GOT3 (cell line): ENCODE measurements around the gene MAPK10.
"Not testable (repeated sequence)": the region's sequence is repeated elsewhere in the genome, so short reads cannot be mapped to it uniquely, and the experiment has no call there.

ENCODE experiments used
- DNase-seq: peaks from one replicate; lab custom pipeline; 2025; ENCODE audit warnings: mixed read lengths; lab: John Stamatoyannopoulos, UW

The MAPK10 gene

DNA sequence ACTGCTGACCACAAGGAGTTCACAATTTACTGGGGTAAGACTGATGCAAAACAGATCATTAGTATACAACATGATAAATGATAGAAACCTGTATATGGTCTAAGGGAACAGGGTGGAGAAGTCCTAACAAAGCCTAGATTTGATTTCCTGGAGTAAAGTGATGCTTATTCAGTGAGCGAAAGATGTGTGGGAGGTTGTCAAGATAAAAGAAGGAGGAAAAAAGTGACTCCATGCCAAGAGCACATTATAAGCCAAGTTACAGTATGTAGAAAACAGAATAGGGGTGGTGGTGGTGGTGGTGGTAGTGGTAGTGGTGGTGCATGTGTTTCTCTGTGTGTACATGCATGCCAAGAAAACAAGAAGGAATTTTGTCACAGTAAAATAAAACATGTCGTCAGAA is 325.2 kb downstream of the MAPK10 start:
- no peak for DNase-seq

DNA sequence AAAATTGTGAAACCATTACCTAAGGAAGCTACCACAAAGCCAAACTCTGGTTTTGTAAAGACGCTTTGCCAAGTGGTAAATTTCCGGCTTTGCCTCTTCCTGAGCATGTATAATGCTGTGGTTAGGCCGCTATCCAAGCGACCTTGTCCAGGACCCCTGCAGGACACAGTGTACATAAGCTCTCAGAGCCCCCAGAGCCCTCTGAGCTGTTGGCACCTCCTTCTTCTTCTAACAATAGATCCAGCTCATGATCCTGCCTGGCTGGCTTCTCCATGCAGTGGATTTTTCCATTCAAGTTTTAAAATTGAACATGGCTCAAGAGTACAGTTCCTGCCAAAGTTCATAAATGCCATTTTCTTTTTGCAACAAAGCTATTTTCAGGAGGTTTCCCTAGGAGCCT is 326.7 kb downstream of the MAPK10 start:
- no peak for DNase-seq

GRCh38 chr4:86032476-86033022 is 327.3 kb downstream of the MAPK10 start:
- DNase-seq, result peak; percentile 7

- DNase-seq, result no peak
Observed at GRCh38 chr4:86031927-86032326, 327.9 kb downstream of the MAPK10 start.

- DNase-seq, result no peak
Observed at GRCh38 chr4:86026720-86027119, 333.1 kb downstream of the MAPK10 start.

DNA sequence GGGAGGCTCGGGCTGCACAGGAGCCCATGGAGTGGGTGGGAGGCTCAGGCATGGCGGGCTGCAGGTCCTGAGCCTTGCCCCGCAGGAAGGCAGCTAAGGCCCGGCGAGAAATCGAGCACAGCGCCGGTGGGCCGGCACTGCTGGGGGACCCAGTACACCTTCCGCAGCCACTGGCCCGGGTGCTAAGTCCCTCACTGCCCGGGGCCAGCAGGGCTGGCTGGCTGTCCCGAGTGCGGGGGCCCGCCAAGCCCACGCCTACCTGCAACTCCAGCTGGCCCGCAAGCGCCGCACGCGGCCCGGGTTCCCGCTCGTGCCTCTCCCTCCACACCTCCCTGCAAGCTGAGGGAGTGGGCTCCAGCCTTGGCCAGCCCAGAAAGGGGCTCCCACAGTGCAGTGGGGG is 338.2 kb downstream of the MAPK10 start:
- DNase-seq, result not testable (repeated sequence)

DNA sequence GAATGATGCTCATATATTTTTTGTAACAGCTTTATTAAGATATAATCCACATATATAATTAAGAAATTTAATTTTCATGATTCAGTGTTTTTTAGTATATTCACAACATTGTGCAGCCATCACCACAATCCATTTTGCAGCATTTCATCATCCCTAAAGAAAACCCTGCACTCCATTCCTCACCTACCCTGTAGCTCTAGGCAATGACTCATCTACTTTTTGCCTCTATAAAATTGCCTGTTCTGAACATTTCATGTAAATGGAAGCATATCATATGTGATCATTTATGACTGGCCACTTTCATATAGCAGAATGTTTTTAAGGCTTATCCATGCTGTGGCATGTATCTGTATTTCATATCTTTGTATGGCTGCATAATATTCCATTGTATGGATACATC is 339.9 kb downstream of the MAPK10 start:
- no peak for DNase-seq

GRCh38 chr4:86019362-86019761 is 340.5 kb downstream of the MAPK10 start:
- no peak for DNase-seq

DNA sequence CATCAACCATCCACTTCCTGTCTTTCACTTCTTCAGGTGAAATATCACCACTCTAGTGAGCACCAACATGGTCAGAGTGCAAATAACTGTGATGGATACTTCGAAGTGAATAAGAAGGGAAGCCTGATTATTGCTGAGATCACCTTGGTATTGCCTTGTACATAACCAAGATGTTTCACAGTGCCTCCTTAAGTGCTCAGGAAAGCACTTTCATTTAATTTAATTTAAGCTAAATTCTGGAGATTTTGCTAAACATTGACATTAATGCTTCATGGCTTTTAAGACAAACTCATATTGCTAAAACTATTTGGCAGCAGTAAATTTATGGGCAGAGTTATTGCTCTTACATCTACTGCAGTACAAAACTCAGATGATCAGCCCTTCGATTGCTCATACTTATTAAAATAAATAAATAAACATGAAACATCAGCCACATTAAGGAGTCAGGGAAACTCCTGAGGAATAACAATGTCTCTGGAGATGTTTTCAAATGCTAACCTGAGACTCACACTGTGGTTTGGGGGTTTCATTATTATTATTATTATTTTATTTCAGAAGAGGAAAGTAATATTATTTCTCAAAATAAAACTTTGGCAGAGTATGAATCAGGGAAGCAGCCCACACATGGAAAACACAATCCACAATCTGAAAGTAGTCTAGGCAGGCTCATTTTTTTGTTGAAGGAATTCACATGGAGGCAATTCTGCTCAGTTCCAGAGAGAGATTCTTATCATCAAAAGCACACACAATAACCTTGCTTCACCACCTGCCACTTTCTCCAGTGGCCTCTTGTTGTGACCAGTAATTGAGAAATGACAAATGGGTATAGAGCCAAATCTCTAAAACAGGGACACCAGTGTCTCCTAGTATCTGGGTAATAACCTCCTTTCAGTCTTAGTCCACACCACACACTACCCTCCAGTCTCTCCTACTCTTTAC is 344.2 kb downstream of the MAPK10 start:
- DNase-seq, result no peak

GRCh38 chr4:86014599-86014998 is 345.3 kb downstream of the MAPK10 start:
- no peak for DNase-seq

- DNase-seq, result no peak
Observed at GRCh38 chr4:86013621-86014020, 346.2 kb downstream of the MAPK10 start.

DNA sequence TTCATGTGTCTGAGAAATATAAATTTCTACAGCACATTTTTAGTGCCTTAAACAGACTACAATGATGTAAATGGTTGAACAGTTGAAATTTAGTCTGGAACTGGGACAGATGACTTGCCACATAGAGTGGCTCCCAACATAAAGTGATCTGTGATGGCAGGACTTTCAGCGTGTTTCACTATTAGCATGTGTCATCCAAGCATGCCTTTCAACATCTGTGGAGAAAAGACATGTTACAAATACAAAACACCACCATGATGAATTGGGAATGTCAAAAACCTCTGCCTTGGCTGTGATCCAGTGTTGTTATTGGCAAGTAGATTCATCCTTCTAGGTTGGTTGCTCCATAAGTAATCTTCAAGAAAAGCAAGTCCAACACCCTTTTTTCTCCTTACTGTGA is 348.7 kb downstream of the MAPK10 start:
- DNase-seq, result no peak

DNA sequence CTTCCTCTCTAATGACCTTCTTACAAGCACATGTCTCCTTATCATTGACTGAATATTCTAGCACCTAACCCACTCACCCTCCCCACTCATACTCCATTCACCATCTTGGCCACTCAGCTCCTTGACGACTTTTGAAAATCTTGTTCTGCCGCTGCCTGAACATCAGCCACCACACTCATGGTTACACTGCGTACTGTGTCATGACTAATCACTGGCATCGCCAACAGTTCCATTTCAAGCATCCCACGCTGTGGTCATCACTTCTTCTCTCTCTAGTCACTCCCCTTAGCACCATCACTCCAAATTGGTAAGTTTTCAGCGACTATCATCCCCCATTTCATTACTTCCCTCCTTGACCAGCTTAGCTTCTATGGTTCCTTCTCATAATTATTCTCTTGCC is 352.8 kb downstream of the MAPK10 start:
- no peak for DNase-seq

GRCh38 chr4:86006057-86006456 is 353.8 kb downstream of the MAPK10 start:
- DNase-seq, result no peak

DNA sequence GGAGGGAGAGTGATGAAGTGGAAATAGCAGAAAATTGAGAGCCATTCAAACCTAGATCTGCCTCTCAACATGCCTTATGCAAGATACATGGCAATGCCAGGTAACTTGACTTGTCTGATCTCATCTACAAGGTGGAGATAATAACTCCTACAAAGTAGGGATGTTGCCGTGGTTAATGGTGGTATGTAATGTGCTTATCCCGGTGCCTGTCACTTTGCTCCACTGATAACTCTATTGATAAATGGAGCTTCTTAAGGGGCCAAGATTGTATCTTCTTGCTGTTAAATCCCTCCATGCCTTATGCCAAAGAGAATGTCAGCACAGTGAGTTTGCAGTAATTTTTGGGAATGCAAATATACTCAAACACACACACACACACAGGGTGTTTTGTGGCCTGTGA is 355.8 kb downstream of the MAPK10 start:
- DNase-seq, result no peak

DNA sequence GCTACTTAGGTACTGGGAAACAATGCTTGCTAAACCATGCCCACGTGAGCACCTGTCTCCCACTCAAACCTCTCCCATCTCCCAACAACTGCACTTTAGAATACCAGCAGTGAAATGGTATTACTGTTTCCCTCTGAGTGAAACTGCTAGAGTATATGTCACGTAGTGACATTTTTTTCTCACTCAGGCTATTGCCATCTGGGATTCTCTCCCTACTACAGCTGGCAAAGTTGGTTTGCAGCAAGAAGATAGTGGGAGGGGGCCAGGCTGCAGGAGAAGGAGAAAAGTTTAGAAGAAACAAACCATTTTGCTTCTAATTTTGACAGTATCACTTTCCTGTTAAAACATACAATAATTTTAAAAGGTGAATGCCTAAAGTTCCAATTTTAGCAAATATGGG is 358.3 kb downstream of the MAPK10 start:
- DNase-seq, result no peak

DNA sequence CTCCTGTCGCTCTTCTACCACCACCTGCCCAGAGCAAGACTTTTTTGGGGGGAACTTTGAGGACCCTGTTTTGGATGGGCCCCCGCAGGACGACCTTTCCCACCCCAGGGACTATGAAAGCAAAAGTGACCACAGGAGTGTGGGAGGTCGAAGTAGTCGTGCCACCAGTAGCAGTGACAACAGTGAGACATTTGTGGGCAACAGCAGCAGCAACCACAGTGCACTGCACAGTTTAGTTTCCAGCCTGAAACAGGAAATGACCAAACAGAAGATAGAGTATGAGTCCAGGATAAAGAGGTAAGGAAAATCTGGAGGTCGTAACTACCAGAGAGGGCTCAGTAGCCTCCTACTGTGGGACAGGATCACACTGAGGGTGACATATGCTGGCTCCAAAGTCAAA is 364.5 kb downstream of the MAPK10 start:
- no peak for DNase-seq

DNA sequence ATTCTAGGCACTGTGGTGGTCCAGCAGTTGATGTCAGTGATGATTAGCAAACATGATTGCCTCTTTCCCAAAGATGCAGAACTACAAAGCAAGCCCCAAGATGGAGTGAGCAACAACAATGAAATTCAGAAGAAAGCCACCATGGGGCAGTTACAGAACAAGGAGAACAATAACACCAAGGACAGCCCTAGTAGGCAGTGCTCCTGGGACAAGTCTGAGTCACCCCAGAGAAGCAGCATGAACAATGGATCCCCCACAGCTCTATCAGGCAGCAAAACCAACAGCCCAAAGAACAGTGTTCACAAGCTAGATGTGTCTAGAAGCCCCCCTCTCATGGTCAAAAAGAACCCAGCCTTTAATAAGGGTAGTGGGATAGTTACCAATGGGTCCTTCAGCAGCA is 365.3 kb downstream of the MAPK10 start:
- DNase-seq, result no peak

DNA sequence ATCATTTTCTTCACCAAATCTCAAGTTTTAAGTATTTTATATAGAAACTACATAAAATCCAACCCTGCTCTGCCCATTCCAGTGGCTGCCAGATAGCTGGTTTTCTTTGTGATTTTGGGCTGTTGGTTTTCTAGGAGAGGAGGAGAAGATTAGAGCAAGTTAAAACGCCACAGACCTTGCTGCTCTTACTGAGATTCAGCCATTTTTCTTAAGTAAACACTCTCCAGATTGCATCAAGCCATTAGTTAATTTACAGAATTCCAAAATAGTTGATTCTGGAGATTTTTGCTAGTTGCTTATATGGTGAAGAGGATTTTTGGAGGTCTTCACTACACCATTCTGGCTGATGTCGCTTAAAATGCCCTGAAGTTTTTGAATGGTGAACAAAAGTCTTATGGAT is 366.2 kb downstream of the MAPK10 start:
- DNase-seq, result no peak

GRCh38 chr4:85986266-85986665 is 373.6 kb downstream of the MAPK10 start:
- DNase-seq, result no peak

DNA sequence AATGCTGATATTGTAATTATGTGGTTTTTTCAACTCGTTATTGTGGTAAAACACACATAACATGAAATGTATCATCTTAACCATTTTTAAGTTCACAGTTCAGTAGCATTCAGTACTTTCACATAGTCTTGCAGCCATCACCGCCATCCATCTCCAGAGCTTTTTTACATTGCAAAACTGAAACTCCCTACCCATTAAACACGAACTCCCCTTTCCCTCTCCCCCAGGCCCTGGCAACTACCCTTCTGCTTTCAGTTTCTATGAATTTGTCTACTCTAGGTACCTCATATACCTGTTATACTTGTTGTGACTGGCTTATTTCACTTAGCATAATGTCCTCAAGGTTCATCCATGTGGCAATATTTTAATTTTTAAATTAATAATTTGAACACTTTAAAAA is 380.6 kb downstream of the MAPK10 start:
- no peak for DNase-seq

- no peak for DNase-seq
Observed at GRCh38 chr4:85970535-85970934, 389.3 kb downstream of the MAPK10 start.

GRCh38 chr4:85968945-85969819 is 390.7 kb downstream of the MAPK10 start:
- no peak for DNase-seq
